Stimulated activated CD4-positive, alpha-beta T cell treated with anti-CD3 and anti-CD28 coated beads, Interleukin-1b, Interleukin-23, amount 100 ng/mL, for 4 hours (primary cell): ENCODE data around the gene ABCG1.

ENCODE experiments used
- DNase-seq, 2 donors: peaks; one replicate each; pipeline ENCODE4 v3.0.0-alpha.2; 2020; ENCODE audit warnings: low read depth in 2 of 2

ABCG1 gene

DNA sequence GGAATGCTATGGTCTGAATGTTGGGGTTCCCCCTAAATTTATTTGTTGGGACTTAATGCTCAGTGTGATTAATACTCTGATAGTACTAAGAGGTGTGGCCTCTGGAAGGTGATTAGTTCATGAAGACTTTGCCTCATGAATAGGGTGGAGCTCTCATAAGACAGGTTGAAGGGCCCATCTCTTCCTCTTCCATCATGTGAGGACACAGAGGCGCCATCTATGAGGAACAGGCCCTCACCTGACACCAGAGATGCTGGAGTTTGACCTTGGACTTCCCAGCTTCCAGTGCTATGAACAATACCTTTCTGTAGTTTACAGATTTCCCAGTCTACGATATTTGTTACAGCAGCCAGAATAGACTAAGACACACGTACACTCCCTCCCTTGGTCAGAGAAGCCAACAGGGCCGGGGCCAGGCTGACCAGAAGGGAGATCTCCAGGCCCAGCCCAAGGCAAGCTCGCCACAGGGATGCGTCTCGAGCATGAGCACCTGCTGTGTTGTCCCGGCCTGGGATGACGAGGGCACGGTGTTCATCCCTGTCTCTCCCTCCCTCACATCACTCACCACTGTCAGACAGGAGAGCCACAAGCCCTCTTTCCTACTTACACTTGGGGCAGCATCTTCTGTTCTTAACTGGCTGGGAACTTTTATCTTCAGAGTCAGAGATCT is 4.7 kb upstream of the ABCG1 start:
- no peak for DNase-seq

DNA sequence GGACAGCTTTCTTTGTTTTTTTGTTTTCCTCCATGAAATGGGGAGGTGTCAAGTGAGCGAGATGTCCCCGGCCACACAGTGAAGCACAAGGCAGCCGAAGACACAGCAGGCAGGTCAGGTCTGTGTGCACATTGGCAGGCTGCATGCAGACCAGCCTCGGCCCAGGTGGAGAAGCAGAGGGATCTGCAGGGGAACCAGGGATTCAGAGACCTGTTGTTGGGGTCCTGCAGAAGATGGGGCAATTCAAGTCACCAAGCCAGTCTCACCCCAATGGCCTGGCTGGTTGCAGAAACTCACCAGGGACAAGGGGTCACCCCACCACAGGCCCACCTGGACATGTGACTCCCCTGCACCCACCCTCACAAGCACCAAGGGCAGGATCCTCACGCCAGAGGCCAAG is 4.0 kb upstream of the ABCG1 start:
- no peak for DNase-seq

DNA sequence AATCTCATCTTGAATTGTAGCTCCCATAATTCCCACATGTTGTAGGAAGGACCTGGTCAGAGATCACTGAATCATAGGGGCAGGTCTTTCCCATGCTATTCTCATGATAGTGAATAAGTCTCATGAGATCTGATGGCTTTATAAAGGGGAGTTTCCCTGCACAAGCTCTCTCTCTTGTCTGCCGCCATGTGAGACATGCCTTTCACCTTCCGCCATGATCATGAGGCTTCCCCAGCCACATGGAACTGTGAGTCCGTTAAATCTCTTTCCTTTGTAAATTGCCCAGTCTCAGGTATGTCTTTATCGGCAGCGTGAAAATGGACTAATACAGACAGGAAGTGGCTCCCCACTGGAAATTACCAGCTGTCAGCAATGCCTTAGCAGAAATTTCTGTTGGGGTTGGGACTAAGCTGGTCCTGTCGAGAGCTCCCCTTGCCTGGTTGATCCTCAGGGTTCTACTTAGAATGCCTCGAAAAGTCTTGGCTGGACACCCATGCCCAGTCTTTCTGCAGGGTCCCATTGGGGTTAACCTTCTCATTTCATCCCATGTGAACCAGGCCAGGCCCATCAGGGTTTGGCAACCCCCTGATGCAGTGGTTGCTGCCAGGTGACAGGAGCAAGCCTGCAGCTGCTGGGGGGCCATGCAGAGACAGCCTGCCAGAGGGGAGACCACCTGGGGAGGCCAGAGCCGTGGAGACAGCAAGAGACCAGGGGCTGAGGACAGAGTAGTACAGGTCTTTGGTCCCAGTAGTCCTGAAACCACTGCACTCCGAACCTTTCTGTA is 2.8 kb upstream of the ABCG1 start:
- DNase-seq, result no peak

DNA sequence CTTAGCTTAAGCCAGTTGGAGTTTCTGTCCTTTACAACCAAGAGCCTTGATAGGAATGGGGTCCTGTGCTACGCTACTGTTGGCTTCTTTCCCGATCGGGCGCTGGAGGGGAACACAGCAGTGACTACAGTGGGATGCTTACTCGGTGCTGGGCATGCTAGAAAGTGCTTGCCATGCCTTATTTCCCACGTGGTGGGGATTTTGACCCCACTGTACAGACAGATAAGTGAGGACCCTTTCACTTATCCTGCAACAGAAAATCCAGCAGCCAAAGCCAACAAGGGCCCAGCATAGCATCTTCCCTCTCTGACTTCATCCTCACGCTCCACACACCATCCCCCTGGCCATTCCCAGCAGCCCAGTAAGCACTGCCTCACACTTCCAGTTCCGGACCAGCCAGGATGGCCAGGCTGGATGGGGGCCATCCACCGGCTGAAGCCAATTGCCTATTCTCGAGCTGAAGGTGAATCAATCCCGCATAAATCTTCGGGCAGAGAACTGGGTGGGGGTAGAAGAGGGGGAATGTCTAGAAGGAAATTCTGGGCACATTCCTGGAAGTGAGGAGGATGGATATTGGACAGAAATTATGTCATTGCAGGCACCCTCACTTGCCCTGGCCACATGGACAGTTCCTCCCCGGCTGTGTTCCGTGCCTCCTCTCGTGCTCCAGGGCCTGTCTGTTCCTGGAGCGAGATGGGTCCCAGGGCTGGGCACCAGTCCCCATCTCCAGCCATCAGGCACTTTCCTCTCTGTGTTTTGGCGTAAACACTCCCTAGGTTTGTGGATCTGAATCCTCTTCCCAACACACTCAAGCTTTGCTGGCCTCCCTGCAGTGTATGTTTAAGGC is 2.0 kb upstream of the ABCG1 start:
- no peak for DNase-seq

DNA sequence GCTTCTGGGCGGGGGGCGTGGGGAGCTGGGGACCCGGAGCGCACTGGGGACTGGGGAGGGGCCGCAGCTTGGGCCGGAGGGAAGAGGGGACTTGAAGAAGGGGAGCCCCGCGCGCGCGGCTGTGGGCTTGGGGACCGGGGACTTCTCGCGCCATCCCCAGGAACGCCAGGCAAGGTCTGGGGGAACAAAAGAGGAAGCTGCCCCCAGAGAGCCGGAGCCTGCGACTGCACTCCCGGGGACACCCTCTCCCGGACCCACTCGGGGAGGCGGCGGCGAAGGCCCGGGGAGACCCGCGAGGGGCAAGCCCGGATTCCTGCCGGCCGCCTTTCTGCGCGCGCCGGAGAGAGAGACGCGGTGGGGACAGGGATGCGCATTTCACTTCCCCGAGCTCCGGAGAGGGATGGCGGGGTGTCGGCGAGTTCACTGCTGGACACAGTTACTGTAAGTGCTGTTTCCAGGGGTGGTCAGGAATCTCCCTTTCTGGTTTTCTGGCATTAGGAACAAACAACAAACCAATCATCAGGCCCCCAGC is 732 bp downstream of the ABCG1 start:
- DNase-seq, result peak in 1 of 2 donors; percentile 15

DNA sequence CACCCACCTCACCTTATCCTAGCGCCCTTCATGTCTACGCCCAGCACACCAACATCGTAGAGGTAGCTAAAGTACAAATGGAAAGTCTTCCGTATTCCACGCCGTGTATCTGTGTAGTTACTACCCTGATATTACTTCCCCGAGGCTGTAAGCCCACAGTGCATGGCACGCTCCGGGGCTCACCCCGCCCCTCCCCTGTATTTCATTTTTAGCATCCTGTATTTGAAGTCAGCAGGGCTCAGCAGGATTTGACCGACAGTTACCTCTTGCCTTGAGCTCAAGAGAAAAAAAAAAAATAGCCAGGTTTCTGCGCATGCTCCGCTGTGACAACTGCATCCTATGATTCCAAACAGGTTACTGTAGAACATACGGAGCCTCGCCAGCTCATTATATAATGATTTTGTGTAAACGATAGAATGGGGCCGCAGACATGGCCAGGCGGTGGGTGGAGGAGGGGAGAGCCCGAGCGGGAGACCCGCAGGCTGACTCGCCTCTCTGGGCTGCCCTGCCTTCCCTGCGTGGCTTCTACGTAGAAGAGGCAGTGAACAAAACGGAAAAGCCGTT is 1.3 kb downstream of the ABCG1 start:
- DNase-seq, result peak; percentile 17 to 27

DNA sequence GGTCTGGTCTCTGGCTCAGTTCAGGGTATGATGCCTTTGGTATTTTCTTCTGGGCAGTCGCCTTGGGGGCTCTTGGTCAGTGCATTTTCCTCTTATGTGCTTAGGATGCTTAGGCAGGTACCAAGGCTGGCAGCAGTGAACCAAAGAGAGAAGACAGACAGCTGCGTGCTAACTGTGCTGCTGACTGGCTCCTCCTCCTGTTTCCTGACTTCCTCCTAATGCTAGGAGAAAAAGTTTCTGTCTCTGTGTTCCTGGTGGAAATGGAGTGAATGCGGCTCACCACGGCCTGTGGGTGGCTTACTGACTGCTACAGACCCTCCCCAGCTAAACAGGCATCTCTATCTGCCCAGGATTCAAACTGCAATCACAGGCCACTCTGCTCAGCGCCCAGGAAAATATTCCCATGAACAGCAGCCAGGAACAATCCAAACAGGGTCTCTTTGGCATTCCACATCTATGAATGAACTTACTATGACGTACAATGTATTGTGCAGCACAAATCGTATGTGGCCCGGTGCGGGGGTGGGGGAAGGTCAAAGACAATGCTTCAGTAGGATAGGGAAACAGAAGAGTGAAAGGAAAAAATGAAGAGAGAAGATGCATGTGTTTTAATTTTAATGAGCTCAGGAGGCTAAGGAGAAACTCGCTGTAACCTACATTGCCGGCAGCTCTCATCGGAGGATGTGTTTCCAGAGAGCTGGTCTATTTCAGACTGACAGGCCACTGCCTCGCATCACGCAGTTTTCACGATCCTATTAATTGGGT is 2.8 kb downstream of the ABCG1 start:
- DNase-seq, result no peak

DNA sequence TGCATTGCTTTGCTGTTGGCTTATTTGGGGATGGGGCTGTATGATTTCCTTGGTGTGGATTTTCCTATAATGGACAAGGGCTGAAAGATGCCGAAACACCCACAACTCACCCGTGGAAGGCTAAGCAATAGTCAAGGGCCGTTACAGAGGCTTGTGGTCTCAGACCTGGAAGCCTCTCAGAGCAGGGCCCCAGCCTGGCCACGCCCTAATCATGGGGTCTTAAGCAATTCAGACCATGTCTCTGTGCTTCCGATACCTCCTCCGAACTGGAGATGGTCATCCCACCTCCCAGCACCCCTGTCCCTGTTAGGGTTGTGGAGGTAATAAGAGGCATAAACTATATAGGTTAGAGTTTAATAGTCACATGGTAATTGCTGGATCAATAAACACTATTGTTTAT is 3.4 kb downstream of the ABCG1 start:
- DNase-seq, result no peak

DNA sequence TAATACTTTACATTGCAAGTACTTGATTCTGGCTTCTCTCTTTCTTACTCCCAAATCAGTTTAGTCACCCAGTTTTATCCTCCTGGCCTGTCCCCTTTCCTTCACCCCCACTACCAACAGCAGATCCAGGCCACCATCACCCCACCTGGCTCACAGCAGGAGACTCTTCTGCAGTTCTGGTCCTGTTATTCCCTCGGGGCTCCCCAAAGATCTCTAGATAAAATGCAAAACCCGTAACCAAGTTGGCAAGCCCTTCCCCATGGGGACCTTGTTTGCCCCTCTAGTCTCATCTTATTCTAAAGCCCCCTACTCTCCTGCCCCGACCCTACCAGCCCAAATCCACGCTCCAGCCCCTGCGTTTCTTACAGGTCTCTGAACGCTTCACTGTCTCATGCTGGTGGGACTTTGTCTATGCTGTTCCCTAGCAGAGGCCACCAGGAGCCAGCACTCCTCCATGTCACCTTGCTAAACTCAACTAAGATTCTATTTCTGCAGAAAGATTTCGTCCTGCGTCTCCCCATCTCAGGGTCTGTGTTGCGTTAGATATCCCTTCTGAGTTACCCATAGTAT is 4.0 kb downstream of the ABCG1 start:
- no peak for DNase-seq

DNA sequence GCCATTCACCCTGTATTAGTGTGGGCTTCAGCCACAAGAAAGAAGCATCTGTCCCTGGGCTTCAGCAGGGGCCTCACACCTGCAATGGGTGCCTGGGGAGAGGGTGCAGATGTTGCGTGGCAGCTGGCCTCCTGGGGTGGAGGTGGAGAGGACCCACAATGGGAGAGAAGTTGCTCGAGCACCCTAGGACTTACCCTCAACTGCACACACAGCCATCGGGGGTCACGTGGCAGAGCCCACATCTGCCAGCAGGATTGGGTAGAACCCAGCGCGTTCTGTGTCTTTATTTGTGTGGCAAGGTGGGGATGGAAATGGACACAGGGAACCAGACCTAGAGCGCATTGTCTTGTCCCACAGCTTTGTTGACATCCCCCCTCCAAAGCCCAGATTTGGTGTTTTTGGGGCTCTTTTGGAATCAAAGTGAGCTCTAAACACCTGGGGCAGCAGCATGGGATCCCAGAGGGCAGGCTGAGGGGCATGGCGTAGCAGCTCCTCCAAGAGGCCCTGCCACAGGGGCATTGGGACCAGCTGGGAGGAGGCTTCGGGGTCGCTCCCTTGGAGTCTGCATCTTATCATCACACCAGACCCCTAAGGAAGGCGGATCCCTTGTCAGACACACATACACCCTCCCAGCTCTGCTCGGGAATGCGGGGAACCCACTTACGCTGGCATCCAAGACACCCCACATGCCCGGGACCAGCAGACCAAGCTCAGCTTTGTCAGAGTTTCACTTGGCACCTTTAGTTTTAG is 5.1 kb downstream of the ABCG1 start:
- no peak for DNase-seq

DNA sequence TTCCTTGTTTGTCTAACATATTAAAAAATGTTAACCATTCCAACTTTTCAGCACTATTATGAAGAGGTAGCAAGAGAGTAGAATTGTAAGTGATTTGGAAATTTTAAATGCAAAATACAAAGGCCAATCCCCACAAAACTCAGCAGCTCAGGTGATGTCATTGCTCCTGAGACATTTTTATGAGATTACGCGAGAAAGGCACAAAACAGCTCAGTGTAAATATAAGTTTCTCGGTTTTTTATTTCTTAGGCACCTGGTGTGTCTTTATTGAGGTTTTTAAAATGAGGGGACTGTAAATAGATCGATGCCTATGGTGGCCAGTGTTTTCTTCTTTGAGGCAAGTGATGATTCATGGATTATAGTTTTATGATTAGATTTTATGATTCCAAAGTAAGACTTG is 6.1 kb downstream of the ABCG1 start:
- DNase-seq, result no peak

DNA sequence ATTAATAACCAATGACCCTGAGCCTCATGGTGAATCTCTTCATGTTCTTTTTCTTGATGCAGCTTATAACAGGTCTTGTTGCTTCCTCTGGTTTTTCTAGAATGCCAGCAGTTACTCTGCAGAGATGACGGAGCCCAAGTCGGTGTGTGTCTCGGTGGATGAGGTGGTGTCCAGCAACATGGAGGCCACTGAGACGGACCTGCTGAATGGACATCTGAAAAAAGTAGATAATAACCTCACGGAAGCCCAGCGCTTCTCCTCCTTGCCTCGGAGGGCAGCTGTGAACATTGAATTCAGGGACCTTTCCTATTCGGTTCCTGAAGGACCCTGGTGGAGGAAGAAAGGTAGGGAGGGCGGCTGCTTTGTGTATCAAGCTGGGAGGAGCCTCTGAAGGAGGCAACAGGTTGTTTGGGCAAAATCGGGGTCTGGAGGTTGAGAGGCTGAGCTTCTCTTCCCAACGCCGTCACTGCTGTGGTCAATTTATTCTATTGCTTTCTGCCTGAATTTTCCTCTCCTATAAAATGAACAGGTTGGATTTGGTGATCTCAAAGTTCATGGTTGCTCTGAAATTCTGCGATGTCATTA is 6.7 kb downstream of the ABCG1 start:
- DNase-seq, result no peak

DNA sequence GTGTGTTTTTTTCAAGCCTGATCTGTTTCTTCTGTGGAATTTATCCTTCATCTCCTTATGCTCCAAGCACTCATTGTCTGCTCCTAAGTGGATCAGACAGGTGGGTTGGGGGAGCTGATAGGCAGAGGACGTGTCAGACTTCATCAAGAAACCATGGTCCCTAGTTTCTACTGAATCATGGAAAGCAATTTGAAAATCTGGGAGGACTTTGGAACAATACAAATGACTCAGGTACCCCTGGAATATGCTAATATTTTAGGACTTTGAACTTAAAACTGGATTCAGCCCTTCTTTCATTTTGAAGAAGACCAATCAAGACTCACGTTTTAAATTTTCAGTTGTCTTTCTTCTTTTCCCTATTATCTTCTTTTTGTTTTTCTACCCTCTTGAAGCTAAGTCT is 7.7 kb downstream of the ABCG1 start:
- no peak for DNase-seq

DNA sequence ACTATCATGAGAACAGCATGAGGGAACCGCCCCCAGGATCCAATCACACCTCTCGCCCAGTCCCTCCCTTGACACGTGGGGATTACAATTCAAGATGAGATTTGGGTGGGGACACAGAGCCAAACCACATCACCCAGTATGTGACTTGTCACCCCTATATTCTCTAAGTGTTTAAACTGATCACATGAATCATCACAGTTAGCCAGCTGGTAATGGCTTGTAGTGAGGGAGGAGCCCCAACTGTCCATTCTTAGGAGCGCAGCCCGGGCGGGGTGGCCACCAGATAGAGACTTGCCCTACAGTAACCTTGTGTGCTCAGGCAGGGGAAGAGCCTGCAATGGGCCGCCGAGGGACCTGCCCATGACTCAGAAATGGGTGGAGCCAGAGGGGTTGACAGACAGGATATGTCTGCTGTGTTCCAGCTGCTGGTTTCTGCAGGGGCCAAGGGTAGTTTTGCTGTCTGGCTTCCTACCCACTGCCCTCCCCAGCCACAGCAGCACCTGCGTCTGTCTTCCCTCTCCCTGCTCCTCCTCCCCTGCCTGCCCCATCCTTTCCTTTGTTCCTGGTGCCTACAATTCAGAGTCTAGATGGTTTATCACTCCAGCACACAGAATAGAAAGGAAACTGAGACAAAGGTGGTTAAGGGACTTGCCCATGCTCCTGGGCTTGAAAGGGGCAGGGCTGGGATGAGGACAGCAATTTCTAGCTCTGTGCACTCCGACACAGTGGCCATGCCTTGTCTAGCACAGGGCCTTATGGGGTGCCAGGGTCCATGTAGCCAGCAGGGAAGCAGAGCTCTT is 9.2 kb downstream of the ABCG1 start:
- peak; percentile 72 to 80 for DNase-seq

DNA sequence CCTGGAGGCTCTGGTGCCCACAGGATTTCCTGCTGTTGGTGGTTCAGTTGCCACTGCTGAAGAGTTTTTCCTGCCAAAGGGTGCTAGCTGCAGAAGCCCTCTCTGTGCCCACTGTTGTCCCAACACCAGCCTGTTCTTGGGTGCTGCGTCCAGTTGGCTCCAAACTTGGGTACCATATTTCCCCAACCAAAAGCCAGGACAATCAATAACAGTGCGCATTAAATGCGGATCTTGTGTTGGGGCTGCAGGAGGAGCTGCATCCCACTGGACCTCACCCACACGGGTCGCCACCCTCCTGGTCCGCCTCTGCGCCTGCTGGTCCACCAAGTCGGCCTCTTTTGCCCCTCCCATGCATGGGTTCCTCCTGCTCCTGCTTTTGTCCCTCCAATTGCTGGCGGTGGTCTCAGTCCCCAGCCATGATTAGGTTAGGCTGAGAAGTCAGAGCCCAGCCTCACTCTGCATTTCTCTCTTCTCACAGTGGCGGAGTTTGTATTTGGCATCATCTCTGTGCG is 9.8 kb downstream of the ABCG1 start:
- DNase-seq, result no peak

DNA sequence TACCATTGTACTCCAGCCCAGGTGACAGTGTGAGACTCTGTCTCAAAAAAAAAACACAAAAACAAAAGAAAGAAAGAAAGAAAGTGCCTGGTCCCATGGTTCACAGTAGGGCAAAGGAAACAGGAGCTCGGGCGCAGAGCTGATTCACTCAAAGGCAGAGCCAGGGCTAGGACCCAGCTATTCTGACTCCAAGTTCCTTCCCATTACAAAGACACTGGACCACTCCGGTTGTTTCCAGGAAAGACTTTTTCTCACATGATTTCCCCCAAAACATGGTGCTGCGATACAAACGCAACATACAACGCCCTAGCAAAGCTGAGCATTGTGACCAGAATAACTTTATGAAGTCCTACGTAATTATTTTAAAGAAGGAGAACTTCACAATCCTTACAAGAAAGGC is 10.7 kb downstream of the ABCG1 start:
- DNase-seq, result no peak

DNA sequence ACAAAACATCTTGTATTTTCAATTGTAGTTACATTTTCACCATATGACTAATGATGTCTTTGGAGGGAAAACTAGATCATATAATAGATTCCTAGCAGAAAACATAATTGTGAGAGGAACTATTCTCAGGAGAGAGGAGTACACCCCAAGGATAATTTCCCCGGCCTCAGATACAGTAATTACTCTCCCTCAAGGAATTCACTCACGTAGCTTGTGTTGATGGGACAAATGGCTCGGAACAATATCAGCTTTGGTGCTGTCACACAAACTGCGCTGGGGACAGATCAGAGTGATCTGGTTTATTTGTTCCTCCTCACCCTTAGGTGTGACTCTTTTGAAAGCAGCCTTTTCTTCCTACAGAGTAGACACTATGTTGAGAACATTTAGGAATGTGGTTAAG is 11.2 kb downstream of the ABCG1 start:
- no peak for DNase-seq

DNA sequence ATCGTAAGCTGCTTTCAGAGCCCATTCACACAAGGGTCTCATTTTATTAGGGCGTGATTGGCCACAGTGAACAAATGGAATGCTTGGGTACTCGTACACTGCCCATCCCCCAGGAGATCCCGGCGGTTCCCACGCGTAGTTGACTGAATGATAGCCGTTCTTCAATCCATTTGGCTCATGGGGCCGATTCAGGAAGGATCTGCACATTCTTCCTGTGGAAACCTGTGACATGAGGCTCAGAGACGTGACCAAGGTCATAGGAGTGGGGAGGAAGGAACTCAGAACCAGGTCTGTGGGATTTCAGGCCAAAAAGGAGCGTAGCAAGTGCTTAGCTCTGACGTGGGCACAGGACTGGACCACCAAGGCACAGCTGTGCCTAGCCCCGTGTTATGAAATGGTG is 11.7 kb downstream of the ABCG1 start:
- DNase-seq, result no peak

DNA sequence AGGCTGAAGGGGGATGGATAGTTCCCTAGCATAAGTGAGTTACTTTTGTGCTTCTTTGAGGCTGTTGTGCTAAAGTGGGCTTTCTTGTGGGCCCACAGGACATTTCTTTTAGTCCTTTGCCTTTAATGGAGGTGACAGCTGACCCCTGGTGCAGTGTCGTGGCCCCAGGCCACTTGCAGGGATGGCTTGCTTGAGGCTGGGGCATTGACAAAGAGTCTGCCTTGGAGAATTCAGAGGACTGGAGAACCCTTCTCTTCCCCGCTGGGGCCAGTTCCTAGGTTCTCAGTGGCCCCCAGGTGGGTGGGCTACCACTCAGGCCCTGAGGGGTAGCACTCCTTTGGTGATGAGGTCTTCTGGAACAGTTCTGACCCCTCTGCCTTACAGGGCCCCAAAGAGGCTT is 12.8 kb downstream of the ABCG1 start:
- DNase-seq, result no peak
